Liver (tissue), 9 donors: Measurements from ENCODE around the gene RAI1. TPM values are rescaled to one million over a fixed set of nuclear protein-coding genes. Genes with fewer than 3 reads are reported as not detected.

Experiments
- DNase-seq: peaks from one replicate; pipeline ENCODE4 v3.0.0-alpha.2; 2017; ENCODE audit warnings: low spot score
- H3K27ac ChIP-seq, 2 donors: one replicate each; pipeline ENCODE4 v1.7.0; 2013; ENCODE audit warnings: inconsistent platforms in 2 of 2, low read length in 2 of 2, control low read depth in 1 of 2, low read depth in 1 of 2, mild to moderate bottlenecking in 1 of 2
- H3K27me3 ChIP-seq, 4 donors: one replicate each; pipeline versions ENCODE4 v1.6.1 to v1.7.0; 2013; ENCODE audit warnings: low read length in 3 of 4, inconsistent platforms in 1 of 4, mild to moderate bottlenecking in 1 of 4, moderate library complexity in 1 of 4; ENCODE audit not compliant: control insufficient read depth in 4 of 4, insufficient read depth in 4 of 4
- H3K36me3 ChIP-seq, 4 donors: one replicate each; pipeline versions ENCODE4 v1.6.1 to v1.7.0; 2013; ENCODE audit warnings: low read length in 3 of 4, mild to moderate bottlenecking in 3 of 4, low read depth in 1 of 4, moderate library complexity in 1 of 4; ENCODE audit not compliant: control insufficient read depth in 4 of 4, insufficient read depth in 3 of 4
- H3K4me1 ChIP-seq, 4 donors: one replicate each; pipeline versions ENCODE4 v1.6.1 to v1.7.0; 2013; ENCODE audit warnings: low read length in 3 of 4, mild to moderate bottlenecking in 3 of 4, moderate library complexity in 1 of 4; ENCODE audit not compliant: control insufficient read depth in 4 of 4, insufficient read depth in 4 of 4
- H3K4me3 ChIP-seq, 3 donors: one replicate each; pipeline versions ENCODE4 v1.6.1 to v1.7.0; 2013; ENCODE audit warnings: low read length in 3 of 3, control low read depth in 1 of 3, low read depth in 1 of 3, mild to moderate bottlenecking in 1 of 3
- H3K9ac ChIP-seq, 2 donors: one replicate each; pipeline ENCODE4 v1.7.0; 2013; ENCODE audit warnings: low read length in 2 of 2, mild to moderate bottlenecking in 2 of 2, moderate library complexity in 2 of 2, control low read depth in 1 of 2, low read depth in 1 of 2
- H3K9me3 ChIP-seq, 4 donors: one replicate each; pipeline versions ENCODE4 v1.6.1 to v1.7.0; 2013; ENCODE audit warnings: low read length in 3 of 4; ENCODE audit not compliant: control insufficient read depth in 4 of 4
- EGR1 ChIP-seq, 2 donors: IDR thresholded peaks; 2 replicates each; pipeline ENCODE4 v1.6.1; 2016 to 2018; ENCODE audit warnings: antibody characterized with exemption in 2 of 2, low read depth in 2 of 2
- FOXA1 ChIP-seq: IDR thresholded peaks from 2 replicates; pipeline ENCODE4 v1.6.1; 2016; ENCODE audit warnings: antibody characterized with exemption
- FOXA2 ChIP-seq: IDR thresholded peaks from 2 replicates; pipeline ENCODE4 v1.6.1; 2016; ENCODE audit warnings: antibody characterized with exemption
- HNF4A ChIP-seq, 2 donors: conservative IDR thresholded peaks; 2 replicates each; pipeline ENCODE4 v1.6.1; 2016; ENCODE audit warnings: antibody characterized with exemption in 2 of 2, mild to moderate bottlenecking in 2 of 2
- RAD21 ChIP-seq, 2 donors: IDR thresholded peaks; 2 replicates each; pipeline ENCODE4 v1.6.1; 2016; ENCODE audit warnings: antibody characterized with exemption in 2 of 2, mild to moderate bottlenecking in 2 of 2
- RXRA ChIP-seq, 2 donors: IDR thresholded peaks; 2 replicates each; pipeline ENCODE4 v1.6.1; 2017 to 2018; ENCODE audit warnings: antibody characterized with exemption in 2 of 2, mild to moderate bottlenecking in 1 of 2
- SP1 ChIP-seq: IDR thresholded peaks from 2 replicates; pipeline ENCODE4 v1.6.1; 2018; ENCODE audit warnings: antibody characterized with exemption, mild to moderate bottlenecking
- TAF1 ChIP-seq: conservative IDR thresholded peaks from 2 replicates; pipeline ENCODE4 v1.6.1; 2016; ENCODE audit warnings: antibody characterized with exemption, mild to moderate bottlenecking
- YY1 ChIP-seq: IDR thresholded peaks from 2 replicates; pipeline ENCODE4 v1.6.1; 2016; ENCODE audit warnings: antibody characterized with exemption, mild to moderate bottlenecking
- WGBS: extraction: QIAGEN DNeasy Blood & Tissue Kit; methylation state at CpG from one replicate; pipeline ENCODE4 v1.1.7; 2013; 5-methylcytosine and 5-hydroxymethylcytosine counted together
- polyA plus RNA-seq, 2 donors: library from polyadenylated mRNA; stranded (reverse) in 1 of 2; unstranded in 1 of 2; fragments of 200-250 nt in 1 of 2; fragments of >200 nt in 1 of 2; fragmentation: Nextera tagmentation in 1 of 2; extraction: Ambion mirVana in 1 of 2; gene quantifications; one replicate each; pipeline versions ENCODE4 v1.2.1 to v1.2.3, GENCODE V29; 2013 to 2015
- total RNA-seq, 2 donors: library from RNA; depleted of rRNA; stranded (reverse); fragments of >200 nt; gene quantifications; one replicate each; pipeline ENCODE4 v1.2.3, GENCODE V29; 2014
- TF ChIP-seq, protein P1 (sequence below): fragments of 150-350 bp; IDR thresholded peaks from 2 replicates; pipeline ENCODE4 v1.5.1; 2017; ENCODE audit warnings: improper control_type of control experiment, low read depth, low read length; ENCODE audit not compliant: missing input control
- TF ChIP-seq, protein P2 (sequence below): IDR thresholded peaks from 2 replicates; pipeline ENCODE4 v1.6.1; 2016; ENCODE audit warnings: antibody characterized with exemption
- TF ChIP-seq, protein P3 (sequence below): IDR thresholded peaks from 2 replicates; pipeline ENCODE4 v1.6.1; 2016; ENCODE audit warnings: antibody characterized with exemption
- TF ChIP-seq, protein P4 (sequence below): IDR thresholded peaks from 2 replicates; pipeline ENCODE4 v1.6.1; 2016; ENCODE audit warnings: antibody characterized with exemption
- donor health status: healthy.
- donor health status: healthy.
- donor health status: healthy.
- donor health status: healthy.
- donor health status: healthy.

The RAI1 gene
- total and polyA plus RNA-seq, 4 donors: 0.57 to 7.6 (median 5.3) TPM

DNA sequence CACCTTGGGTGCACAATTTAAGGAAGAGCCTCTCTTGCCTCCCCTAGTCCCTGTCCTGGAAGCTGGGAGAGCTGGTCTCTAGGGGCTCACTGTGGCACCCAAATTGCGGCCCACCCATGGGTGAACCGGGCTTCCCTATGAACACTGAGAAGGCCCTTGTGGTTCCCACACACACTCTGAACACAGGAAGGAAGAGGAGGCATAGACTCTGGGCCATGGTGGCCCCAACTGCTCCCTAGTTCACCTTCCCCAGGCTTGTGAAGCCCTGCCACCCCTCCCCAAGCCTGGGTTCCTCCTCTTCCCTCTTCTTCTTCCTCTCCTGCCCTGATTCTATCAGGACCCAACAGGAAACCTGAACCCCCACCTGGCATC, 145.1 kb downstream of the RAI1 start:
- Histone ChIP-seq H3K9me3 (no peaks in the 10 kb centered on the region), H3K27ac (peak overlapping the region; percentile 91 to 93), H3K36me3 (no peaks in the 10 kb centered on the region), H3K4me1 (peaks cover 38 to 91% (median 64%) of the 10 kb centered on the region in 4 donors), H3K9ac (no peak overlapping the region), H3K27me3 (no peaks in the 10 kb centered on the region), H3K4me3 (no peak overlapping the region)
- 76% methylated on average over 2 of the region's 2 CpGs for WGBS
- no peak for DNase-seq
- TF ChIP-seq, protein P1, sequence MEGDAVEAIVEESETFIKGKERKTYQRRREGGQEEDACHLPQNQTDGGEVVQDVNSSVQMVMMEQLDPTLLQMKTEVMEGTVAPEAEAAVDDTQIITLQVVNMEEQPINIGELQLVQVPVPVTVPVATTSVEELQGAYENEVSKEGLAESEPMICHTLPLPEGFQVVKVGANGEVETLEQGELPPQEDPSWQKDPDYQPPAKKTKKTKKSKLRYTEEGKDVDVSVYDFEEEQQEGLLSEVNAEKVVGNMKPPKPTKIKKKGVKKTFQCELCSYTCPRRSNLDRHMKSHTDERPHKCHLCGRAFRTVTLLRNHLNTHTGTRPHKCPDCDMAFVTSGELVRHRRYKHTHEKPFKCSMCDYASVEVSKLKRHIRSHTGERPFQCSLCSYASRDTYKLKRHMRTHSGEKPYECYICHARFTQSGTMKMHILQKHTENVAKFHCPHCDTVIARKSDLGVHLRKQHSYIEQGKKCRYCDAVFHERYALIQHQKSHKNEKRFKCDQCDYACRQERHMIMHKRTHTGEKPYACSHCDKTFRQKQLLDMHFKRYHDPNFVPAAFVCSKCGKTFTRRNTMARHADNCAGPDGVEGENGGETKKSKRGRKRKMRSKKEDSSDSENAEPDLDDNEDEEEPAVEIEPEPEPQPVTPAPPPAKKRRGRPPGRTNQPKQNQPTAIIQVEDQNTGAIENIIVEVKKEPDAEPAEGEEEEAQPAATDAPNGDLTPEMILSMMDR: no peak
- TF ChIP-seq, protein P2, sequence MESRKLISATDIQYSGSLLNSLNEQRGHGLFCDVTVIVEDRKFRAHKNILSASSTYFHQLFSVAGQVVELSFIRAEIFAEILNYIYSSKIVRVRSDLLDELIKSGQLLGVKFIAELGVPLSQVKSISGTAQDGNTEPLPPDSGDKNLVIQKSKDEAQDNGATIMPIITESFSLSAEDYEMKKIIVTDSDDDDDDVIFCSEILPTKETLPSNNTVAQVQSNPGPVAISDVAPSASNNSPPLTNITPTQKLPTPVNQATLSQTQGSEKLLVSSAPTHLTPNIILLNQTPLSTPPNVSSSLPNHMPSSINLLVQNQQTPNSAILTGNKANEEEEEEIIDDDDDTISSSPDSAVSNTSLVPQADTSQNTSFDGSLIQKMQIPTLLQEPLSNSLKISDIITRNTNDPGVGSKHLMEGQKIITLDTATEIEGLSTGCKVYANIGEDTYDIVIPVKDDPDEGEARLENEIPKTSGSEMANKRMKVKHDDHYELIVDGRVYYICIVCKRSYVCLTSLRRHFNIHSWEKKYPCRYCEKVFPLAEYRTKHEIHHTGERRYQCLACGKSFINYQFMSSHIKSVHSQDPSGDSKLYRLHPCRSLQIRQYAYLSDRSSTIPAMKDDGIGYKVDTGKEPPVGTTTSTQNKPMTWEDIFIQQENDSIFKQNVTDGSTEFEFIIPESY: no peak

DNA sequence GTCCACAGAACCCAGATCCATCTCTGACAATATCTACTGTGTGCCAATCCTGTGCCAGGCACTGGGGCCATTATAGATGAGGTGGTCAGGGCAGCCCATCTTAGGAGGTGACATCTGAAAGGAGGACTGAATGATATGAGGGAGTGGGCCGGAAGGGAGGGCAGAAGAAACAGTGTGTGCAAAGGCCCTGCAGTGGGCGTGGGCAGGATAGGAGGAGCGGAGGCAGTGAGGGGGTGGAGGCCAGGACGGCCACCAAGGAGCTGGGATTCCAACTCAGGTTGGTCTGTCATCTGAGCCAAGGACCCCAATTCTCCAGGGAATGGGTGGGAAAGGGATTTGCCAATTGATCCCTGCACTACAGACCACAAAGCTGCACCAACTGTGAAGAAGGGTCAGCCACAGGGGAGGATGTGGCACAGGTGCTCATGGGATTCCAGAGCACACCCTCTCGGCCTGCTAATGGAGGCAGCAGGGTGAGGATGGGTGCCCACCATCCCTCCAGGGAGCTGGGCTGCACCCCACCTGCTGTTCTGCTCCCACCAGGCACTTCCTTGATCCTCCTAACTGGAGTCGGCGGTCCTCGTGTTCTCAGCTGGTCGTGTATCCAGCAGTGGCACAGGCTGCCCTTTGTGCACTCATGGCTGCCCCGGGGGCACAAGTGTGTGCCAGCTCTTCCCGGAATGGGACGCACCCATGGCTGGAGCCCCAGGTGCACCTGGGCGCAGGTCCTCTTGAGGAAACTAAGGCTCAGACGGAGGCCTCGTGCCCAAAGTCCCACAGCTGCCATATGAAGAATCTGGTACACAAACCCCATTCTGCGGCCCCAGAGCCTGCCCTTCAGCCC, 145.9 kb downstream of the RAI1 start:
- Histone ChIP-seq H3K27me3 (no peaks in the 10 kb centered on the region), H3K9ac (no peak overlapping the region), H3K9me3 (no peaks in the 10 kb centered on the region), H3K27ac (peak overlapping the region; percentile 88 to 91), H3K36me3 (no peaks in the 10 kb centered on the region), H3K4me3 (no peak overlapping the region), H3K4me1 (peaks cover 42 to 91% (median 70%) of the 10 kb centered on the region in 4 donors)
- no peak for DNase-seq
- TF ChIP-seq YY1: peak; percentile 80
- TF ChIP-seq, protein P2: no peak
- TF ChIP-seq, protein P3, sequence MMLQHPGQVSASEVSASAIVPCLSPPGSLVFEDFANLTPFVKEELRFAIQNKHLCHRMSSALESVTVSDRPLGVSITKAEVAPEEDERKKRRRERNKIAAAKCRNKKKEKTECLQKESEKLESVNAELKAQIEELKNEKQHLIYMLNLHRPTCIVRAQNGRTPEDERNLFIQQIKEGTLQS: no peak
- TF ChIP-seq, protein P4, sequence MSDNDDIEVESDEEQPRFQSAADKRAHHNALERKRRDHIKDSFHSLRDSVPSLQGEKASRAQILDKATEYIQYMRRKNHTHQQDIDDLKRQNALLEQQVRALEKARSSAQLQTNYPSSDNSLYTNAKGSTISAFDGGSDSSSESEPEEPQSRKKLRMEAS: peak; percentile 83
- TF ChIP-seq FOXA1: no peak
- no peak for TF ChIP-seq EGR1 (IDR thresholded peaks at IDR 0.05; ENCODE audit: low read depth in 2 of 2)
- TF ChIP-seq FOXA2: no peak
- peak; percentile 66 to 84 for TF ChIP-seq HNF4A (conservative IDR thresholded peaks at IDR 0.05)
- TF ChIP-seq TAF1: no peak
- no peak for TF ChIP-seq RAD21 (IDR thresholded peaks at IDR 0.05)
- peak; percentile 37 for TF ChIP-seq SP1
- TF ChIP-seq RXRA (IDR thresholded peaks at IDR 0.05): peak; percentile 80 to 93
- 58% methylated on average over 16 of the region's 16 CpGs for WGBS
